ENCODE results near the gene HIGD1A. TPM values are rescaled to one million over a fixed set of nuclear protein-coding genes. Genes with fewer than 3 reads are reported as not detected.

Gene HIGD1A
- total RNA-seq, 1 donor from 2014 or later, result 67.6 TPM

GRCh38 chr3:42741796-42742195 lies 62.5 kb downstream of the HIGD1A start:
- H3K36me3 Mint-ChIP-seq (ENCODE audit: unreplicated experiment), result no peaks in the 10 kb centered on the region
- H3K4me1 Mint-ChIP-seq (ENCODE audit: low read depth, unreplicated experiment), result no peaks in the 10 kb centered on the region
- H3K27ac Mint-ChIP-seq (ENCODE audit: unreplicated experiment), result no peak overlapping the region
- H3K9me3 Mint-ChIP-seq (ENCODE audit: unreplicated experiment), result no peaks in the 10 kb centered on the region
- no peaks in the 10 kb centered on the region for H3K27me3 Mint-ChIP-seq (ENCODE audit: unreplicated experiment)
- no peak for TF ChIP-seq CTCF (IDR thresholded peaks at IDR 0.05; ENCODE audit: partially characterized antibody, unreplicated experiment)
- H3K4me3 Mint-ChIP-seq (ENCODE audit: unreplicated experiment), result no peak overlapping the region
- DNase-seq, result no peak

GRCh38 chr3:42739401-42740158 lies 64.7 kb downstream of the HIGD1A start:
- H3K27ac Mint-ChIP-seq (ENCODE audit: unreplicated experiment), result no peak overlapping the region
- H3K4me3 Mint-ChIP-seq (ENCODE audit: unreplicated experiment), result no peak overlapping the region
- peaks cover 2% of the 10 kb centered on the region for H3K27me3 Mint-ChIP-seq (ENCODE audit: unreplicated experiment)
- no peaks in the 10 kb centered on the region for H3K9me3 Mint-ChIP-seq (ENCODE audit: unreplicated experiment)
- no peak for TF ChIP-seq CTCF (IDR thresholded peaks at IDR 0.05; ENCODE audit: partially characterized antibody, unreplicated experiment)
- H3K36me3 Mint-ChIP-seq (ENCODE audit: unreplicated experiment), result no peaks in the 10 kb centered on the region
- no peak for DNase-seq
- no peaks in the 10 kb centered on the region for H3K4me1 Mint-ChIP-seq (ENCODE audit: low read depth, unreplicated experiment)

GRCh38 chr3:42736531-42736930 lies 67.8 kb downstream of the HIGD1A start:
- no peak for DNase-seq
- no peaks in the 10 kb centered on the region for H3K4me1 Mint-ChIP-seq (ENCODE audit: low read depth, unreplicated experiment)
- H3K9me3 Mint-ChIP-seq (ENCODE audit: unreplicated experiment), result no peaks in the 10 kb centered on the region
- peaks cover 6% of the 10 kb centered on the region for H3K27me3 Mint-ChIP-seq (ENCODE audit: unreplicated experiment)
- no peak overlapping the region for H3K4me3 Mint-ChIP-seq (ENCODE audit: unreplicated experiment)
- H3K27ac Mint-ChIP-seq (ENCODE audit: unreplicated experiment), result no peak overlapping the region
- no peak for TF ChIP-seq CTCF (IDR thresholded peaks at IDR 0.05; ENCODE audit: partially characterized antibody, unreplicated experiment)
- no peaks in the 10 kb centered on the region for H3K36me3 Mint-ChIP-seq (ENCODE audit: unreplicated experiment)

- Mint-ChIP-seq H3K27me3 (ENCODE audit: unreplicated experiment) (peaks cover 6% of the 10 kb centered on the region), H3K4me3 (ENCODE audit: unreplicated experiment) (no peak overlapping the region), H3K27ac (ENCODE audit: unreplicated experiment) (no peak overlapping the region), H3K4me1 (ENCODE audit: low read depth, unreplicated experiment) (no peaks in the 10 kb centered on the region), H3K9me3 (ENCODE audit: unreplicated experiment) (no peaks in the 10 kb centered on the region), H3K36me3 (ENCODE audit: unreplicated experiment) (no peaks in the 10 kb centered on the region)
- DNase-seq, result no peak
- TF ChIP-seq CTCF (IDR thresholded peaks at IDR 0.05; ENCODE audit: partially characterized antibody, unreplicated experiment), result no peak
Measured at GRCh38 chr3:42736081-42736480, 68.2 kb downstream of the HIGD1A start.

GRCh38 chr3:42735615-42736014 lies 68.7 kb downstream of the HIGD1A start:
- no peaks in the 10 kb centered on the region for H3K36me3 Mint-ChIP-seq (ENCODE audit: unreplicated experiment)
- no peak overlapping the region for H3K27ac Mint-ChIP-seq (ENCODE audit: unreplicated experiment)
- H3K4me1 Mint-ChIP-seq (ENCODE audit: low read depth, unreplicated experiment), result no peaks in the 10 kb centered on the region
- H3K27me3 Mint-ChIP-seq (ENCODE audit: unreplicated experiment), result peaks cover 6% of the 10 kb centered on the region
- no peaks in the 10 kb centered on the region for H3K9me3 Mint-ChIP-seq (ENCODE audit: unreplicated experiment)
- H3K4me3 Mint-ChIP-seq (ENCODE audit: unreplicated experiment), result no peak overlapping the region
- TF ChIP-seq CTCF (IDR thresholded peaks at IDR 0.05; ENCODE audit: partially characterized antibody, unreplicated experiment), result no peak
- DNase-seq, result no peak
